GM10847 (cell line): ENCODE data around the gene CCBE1.

ENCODE experiments used
- POLR2A ChIP-seq: IDR thresholded peaks from 2 replicates; pipeline ENCODE4 v1.6.1; 2011; ENCODE audit not compliant: insufficient read length; ENCODE audit errors: extremely low read depth

The CCBE1 gene

DNA sequence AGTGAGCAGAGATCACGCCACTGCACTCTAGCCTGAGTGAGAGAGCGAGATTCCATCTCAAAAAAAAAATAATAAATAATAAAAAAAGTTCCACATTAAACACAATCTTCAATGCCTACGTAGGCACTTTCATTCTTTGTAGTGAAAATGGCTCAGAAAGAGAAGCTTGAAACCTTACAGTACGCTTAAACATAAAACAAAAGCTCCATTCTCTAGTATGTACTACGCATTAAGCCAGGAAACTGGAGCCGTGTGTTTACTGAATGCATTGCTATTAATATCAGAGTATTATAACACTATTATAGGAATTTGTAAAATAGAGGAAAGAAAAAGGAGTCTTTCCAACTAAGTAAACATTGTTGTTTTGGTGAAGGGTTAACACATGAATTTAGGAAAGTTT, 296.8 kb downstream of the CCBE1 start:
- TF ChIP-seq POLR2A, result no peak

DNA sequence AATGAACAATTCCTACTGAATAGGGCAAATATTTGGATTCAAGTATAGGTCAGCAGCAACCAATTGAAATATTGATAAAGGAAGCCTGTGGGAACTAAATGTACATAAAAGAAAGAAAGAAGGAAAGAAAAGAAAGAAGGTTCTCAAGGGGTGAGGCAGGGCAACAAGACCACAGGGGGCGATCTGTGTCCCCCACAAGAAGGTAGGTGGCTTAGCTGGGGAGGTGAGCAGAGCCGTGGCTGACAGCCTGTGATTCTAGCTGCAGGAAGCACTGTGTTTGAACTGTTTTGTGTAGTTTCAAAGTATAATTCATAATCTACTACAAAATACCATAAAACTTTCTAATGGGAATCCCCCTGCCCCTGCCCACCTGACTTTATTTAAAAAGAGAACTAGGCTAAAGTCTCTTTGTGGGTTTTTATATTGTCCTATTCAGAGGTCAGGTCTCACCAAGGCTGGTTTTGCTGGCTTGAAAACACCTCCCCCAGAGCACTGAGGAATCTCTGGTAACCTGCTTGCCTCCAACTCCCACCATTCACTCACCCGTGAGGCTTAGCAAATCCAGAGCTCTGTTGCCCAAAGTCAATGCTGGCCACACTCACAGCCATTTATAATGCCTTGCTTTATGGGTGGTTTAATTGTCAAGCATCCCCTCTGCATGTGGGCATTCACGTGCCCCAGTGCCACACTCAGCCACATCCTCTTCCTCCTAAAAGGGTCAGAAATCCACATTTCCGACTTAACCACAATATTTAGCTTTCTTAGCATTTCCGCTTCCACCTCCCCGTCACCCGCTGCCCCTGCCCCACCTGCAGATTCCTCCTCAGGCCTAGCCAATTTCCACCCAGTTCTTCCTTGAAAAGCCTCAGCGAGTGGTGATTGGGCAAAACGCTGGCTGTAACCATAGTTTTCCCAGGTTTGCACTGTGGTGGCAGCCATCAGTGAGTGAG, 301.7 kb downstream of the CCBE1 start:
- TF ChIP-seq POLR2A, result no peak

DNA sequence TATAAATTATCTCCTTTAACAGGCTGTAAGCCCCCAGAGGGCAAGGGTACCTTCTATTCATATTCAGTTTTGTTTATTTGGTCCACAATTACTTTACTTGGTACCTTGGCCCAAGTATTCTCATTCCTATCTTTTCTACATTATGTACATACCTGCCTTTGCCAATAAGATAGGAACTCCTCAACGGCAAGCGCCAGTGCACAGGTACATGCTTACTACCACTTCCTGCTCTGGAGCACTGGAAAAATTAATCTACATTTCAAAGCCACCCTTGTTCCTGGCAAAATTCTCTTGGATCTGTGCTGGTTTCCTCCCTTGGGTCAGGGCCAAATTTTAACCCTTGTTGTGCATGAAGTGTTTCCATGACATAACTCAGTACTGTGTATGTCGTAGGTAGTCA, 303.8 kb downstream of the CCBE1 start:
- TF ChIP-seq POLR2A, result no peak

DNA sequence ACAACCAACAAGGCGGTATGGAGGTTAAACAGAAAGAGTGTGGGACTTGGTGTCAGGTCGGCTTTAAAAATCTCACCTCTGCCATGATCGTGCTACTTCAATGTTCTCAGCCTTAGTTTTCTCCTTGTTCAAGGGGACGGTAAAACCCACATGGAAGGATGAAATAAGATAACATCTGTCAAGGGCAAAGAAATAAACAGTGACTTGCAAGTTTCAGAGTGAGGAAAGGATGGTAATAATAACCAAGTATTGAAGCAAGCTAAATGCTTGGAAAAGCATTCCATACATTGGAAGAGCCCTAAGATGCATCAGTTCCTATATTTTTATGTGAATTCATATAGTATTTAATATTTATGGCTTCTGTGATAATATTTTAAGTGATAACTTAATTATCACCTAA, 308.4 kb downstream of the CCBE1 start:
- no peak for TF ChIP-seq POLR2A

DNA sequence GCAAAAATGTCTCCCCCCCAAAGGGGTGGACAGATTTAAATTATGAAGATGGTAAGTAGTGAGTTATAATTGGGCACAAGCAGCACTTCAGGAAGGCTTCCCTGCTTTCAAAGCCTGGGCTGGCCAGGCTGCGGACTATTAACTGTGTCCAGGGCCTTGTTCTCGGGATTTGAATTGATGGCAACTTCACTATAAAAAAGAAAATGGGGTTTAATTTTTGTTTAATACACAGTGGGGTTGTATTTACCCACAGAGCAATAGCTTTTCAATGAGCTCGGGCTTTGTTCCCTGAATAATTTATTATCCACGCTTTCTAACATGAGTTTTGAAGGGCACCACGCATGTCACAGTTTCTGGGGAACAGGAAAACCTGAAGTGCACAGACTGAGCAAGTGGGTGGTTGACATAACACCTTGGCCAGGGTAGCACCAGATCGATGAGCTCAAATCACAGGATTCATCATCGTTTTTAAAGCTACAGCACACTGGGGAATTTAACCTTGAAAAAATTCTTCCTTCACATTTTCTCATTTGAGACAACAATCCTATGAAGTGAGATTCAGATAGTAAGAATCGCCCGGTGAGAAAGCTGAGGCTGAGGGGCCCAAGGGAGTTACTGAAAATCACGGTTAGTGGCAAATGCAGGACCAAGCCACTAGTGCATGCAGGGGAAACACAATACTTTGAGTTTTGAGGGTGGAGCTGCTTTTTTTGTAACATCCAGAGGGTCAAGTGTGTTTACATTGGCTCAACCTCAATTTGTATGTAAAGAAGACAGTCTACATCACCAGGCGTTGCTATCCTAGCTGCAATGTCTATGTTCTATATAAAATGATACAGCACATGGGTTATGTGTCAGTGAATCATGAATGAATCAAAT, 309.3 kb downstream of the CCBE1 start:
- TF ChIP-seq POLR2A, result no peak

DNA sequence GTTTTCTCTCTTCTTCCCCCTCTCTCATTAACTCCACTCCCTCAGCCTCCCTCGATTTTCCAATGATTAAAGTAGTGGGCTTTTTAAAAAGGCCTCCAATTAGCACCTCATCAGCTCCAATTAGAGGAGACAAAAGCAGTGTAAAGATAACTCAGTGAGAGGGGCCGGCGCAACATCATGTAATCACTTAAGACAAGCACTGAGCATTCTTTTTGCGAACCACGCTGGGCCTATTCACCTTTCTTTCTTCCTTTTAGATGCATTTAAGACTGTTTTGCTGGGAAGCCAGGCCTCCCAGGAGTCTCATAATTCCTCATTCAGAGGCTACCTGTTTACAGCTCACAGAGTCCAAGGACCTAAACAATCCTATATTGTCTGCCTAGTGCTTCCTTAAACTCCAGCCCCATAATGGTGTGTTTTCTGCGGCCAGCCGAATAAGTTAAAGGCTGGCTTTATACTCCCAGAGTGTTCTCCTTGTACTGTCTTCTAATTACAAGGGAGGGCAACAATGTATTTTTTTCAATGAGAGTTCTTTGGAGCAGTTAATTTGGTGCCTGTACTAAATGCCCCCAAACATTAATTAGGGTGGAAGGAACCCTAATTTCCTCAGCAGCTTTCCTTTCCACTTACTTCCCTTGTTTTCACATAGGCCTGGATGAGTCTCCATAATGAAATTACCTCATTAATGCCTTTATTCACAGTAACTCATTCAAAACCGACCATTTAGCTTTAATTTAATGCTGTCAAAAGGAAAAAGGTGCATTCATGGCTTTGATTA, 310.1 kb downstream of the CCBE1 start:
- TF ChIP-seq POLR2A, result no peak

DNA sequence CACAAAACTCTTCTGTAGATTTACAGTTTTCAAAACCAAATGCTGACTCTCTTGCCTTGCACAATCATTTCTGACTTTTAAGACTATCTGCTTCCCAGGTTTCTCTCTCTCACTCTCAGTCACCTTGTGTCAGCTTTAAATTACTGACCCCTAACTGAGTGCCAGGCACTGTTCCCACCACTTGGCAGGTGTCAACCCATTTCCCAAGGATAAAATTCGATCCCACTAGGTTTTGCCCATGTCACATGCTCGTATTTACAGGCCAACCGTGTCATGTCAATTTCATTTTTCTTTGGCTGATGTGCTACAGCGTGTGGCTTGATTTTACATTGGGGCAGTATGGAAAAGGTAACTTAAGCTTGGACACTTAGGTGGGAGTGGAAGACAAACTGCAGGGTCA, 312.0 kb downstream of the CCBE1 start:
- TF ChIP-seq POLR2A, result no peak

DNA sequence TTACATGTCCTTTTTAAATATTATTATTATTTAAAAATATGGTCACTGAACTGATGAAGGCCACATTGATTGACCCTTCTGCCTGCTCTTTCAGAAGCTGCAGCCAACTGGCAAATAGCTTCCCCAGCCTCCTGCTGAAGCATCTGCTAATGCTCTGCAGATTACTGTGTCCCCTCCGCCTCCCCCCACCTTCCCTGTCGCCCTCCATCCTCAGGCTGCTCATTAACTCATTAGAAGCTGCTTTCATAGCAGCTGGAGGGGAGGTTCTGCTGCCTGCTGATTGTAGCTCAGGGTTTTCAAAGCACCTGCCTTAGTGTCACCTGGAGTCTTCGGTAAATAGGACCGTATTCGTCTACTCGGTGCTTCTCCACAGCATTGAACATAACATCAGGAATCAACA, 313.4 kb downstream of the CCBE1 start:
- no peak for TF ChIP-seq POLR2A

DNA sequence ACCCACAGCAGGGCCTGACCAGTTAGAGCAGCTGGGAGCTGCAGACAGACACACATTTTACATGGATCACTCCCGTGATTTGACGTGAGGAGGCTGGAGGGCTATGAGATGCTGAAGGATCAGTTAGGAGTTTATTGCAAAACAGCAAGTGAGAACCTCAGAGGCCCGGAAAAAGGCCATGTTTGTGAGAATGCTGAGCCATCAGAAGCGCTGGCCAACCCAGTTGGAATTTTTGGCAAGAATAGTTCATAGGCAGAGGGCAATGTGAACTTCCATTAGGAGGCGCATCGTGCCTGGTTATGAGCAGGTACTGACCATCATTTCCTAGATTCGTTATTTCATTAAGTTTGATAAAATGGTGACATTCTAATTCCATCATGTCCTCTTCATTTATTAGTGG, 314.8 kb downstream of the CCBE1 start:
- TF ChIP-seq POLR2A, result no peak

DNA sequence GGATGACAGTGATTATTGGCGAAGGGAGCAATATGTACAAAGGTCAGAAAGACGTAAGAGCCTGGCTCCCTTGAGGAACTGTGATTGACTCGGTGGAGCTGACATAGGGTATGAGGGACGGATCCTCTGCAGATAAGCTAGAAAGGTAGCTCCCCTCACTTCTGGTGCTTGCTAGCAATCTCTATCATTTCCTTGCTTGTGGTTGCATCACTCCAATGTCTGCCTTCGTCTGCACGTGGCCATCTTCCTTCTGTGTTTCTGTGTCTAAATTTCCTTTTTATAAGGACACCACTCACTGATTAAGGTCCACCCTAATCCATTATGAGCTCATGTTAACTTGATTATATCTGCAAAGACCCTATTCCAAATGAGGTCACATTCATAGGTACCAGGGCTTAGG, 315.3 kb downstream of the CCBE1 start:
- TF ChIP-seq POLR2A, result no peak
